H7 (cell line): ENCODE measurements around the gene CCNYL1. TPM values are rescaled to one million over a fixed set of nuclear protein-coding genes. Genes with fewer than 3 reads are reported as not detected.
"Not testable (repeated sequence)": the region's sequence is repeated elsewhere in the genome, so short reads cannot be mapped to it uniquely, and the experiment has no call there.

Experiments
- DNase-seq: peaks from one replicate; pipeline ENCODE4 v3.0.0; 2012
- H3K27me3 ChIP-seq: 2 replicates; pipeline ENCODE4 v1.6.0; 2011; ENCODE audit warnings: mild to moderate bottlenecking, low read length; ENCODE audit not compliant: control insufficient read depth, insufficient read depth
- H3K36me3 ChIP-seq: replicated peaks from 2 replicates; pipeline ENCODE4 v1.5.1; 2011; ENCODE audit warnings: low read length; ENCODE audit not compliant: control insufficient read depth, insufficient read depth
- H3K4me3 ChIP-seq: 2 replicates; pipeline ENCODE4 v1.5.1; 2011; ENCODE audit warnings: low read depth, mild to moderate bottlenecking, control low read depth, low read length, moderate library complexity; ENCODE audit not compliant: insufficient read depth
- total RNA-seq: library from RNA; depleted of rRNA; stranded (reverse); fragments of >200 nt; shearing (Covaris generic); gene quantifications from 2 replicates; pipeline ENCODE4 v1.2.3, GENCODE V29; 2014

Gene CCNYL1
- total RNA-seq, 1 experiment from 2014 or later: 10.9 TPM

DNA sequence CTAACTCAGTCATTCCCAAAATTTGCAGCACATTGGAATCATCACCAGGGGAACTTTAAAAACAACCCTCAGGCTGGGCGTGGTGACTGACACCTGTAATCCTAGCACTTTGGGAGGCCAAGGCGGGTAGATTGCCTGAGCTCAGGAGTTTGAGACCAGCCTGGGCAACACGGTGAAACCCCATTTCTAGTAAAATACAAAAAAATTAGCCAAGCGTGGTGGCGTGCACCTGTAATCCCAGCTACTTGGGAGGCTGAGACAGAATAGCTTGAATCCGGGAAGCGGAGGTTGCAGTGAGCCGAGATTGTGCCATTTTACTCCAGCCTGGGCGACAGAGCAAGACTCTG, 24.0 kb downstream of the CCNYL1 start:
- H3K27me3 ChIP-seq, H3K36me3 ChIP-seq, DNase-seq, H3K4me3 ChIP-seq: not testable (repeated sequence)

DNA sequence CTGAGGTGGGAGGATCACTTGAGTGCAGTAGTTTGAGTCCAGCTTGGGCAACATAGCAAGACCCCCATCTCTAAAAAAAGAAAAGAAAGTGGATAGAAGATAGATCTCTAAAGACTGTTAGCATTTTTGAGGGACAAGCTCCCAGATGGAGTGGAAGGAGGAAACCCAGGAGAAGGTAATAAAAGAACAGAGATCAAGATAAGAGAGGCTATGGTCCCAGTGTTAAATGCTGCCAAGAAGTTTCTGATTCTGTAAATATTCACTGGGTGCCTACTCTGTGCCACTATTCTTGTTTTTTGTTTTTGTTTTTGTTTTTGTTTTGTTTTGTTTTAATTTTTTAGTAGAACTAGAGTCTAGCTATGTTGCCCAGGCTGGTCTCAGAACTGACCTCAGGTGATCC, 32.1 kb downstream of the CCNYL1 start:
- DNase-seq: no peak
- H3K4me3 ChIP-seq: no peak overlapping the region
- no peaks in the 10 kb centered on the region for H3K27me3 ChIP-seq
- peaks cover 8% of the 10 kb centered on the region for H3K36me3 ChIP-seq

DNA sequence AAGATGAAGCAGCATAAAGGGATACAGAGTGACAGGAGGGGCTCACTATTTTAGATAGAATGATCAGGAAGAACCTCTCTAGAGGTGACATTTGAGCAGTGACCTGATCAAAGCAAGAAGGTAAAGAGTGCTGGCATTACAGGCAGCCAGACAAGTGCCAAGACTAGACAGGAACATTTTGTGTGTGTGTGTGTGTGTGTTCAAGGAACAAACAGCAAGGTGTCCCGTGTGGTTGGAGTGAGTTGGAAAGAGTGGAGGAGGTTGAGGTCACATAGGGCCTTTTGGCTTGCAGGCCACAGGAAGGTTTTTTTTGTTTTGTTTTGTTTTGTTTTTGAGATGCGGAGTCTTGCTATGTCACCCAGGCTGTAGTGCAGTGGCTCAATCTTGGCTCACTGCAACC, 32.6 kb downstream of the CCNYL1 start:
- H3K36me3 ChIP-seq: peaks cover 9% of the 10 kb centered on the region
- no peaks in the 10 kb centered on the region for H3K27me3 ChIP-seq
- H3K4me3 ChIP-seq: no peak overlapping the region
- no peak for DNase-seq

DNA sequence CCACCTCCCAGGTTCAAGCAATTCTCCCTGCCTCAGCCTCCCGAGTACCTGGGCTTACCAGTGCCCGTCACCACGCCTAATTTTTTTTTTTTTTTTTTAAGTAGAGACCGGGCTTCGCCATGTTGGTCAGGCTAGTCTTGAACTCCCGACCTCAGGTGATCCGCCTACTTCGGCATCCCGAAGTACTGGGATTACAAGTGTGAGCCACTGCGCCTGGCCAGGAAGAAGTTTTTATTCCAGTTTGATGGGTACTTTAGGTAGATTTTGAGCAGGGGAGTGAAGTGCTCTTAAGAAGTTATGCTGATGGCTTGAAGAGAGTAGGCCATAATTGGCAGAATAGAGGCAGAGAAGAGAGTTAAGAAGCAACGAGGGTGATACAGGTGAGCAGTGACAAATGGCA, 33.0 kb downstream of the CCNYL1 start:
- H3K27me3 ChIP-seq: no peaks in the 10 kb centered on the region
- H3K36me3 ChIP-seq: peaks cover 9% of the 10 kb centered on the region
- H3K4me3 ChIP-seq: no peak overlapping the region
- DNase-seq: no peak

DNA sequence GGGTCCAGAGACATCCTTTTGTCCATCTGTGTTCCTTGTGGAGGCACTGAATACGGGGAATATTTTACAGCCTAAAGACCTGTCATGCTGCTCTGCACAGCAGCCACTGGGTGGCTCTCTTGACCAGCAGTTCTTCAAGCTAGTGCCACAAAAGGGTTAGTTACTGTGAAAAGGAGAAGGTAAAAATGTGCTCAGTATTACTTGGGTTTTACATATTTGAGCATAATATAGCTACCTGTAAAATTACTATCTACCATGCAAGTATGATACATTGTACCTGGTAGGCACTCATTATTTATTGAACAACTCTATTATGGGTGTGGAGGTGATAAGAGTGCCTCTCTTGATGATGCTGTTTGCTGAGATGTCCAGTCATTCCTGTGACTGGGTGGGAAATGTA, 34.7 kb downstream of the CCNYL1 start:
- Histone ChIP-seq H3K27me3 (no peaks in the 10 kb centered on the region), H3K4me3 (no peak overlapping the region), H3K36me3 (peaks cover 11% of the 10 kb centered on the region)
- DNase-seq: peak; percentile 64

DNA sequence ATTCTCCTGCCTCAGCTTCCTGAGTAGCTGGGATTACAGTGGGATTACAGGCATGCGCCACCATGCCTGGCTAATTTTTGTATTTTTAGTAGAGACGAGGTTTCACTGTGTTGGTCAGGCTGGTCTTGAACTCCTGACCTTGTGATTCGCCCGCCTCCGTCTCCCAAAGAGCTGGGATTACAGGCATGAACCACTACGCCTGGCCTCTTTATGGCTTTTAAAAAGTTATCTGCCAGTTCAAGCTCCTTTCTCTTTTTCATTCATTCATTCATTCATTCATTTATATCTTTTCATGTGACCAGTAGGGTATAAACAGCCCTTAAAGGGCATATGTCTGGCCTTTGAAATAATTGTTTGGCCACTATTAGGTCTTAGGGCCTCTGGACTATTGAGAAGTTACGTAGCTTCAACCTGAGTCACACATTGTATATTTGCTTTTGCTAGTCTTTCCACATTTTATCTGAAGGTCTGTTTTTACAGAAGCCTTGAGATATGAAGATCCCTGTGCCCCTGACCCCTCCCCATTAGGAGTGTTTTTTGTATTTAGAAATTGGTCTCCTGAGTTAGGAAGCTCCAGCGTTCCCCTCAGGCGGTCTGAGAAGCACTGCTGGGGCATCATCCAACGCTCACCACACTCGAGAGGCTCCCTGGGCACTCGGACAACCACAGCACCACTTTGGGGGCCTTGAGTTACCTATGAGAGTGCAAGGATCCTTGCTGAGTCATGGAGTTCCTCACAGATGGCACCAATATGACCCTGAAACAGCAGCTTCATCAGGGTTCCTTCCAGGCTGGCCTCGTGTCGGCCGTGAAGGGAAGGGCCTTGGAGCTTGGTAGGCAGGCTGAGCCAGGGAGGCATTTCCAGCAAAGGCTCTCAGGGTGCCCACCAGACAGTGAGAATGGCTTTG, 36.5 kb downstream of the CCNYL1 start:
- DNase-seq: no peak
- no peaks in the 10 kb centered on the region for H3K27me3 ChIP-seq
- H3K4me3 ChIP-seq: no peak overlapping the region
- peaks cover 12% of the 10 kb centered on the region for H3K36me3 ChIP-seq

DNA sequence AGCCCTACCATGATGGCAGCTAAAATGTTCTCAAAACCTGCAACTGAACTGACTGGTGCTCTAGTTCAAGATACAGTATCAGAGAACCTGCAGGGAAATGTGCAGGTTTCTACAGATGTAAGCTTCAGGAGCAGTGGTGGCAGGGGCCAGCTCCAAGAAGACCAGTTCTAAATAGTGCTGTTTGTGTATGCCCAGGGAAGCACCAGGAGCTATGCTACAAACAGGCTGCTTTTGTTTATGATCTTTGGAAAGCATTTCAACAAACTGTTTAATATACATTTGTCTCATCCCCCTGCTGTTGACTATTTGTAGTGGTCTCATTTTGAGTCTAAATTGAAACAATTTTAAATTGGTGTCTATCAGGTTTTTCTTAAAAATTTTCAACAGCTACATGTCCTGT, 37.6 kb downstream of the CCNYL1 start:
- H3K27me3 ChIP-seq: no peaks in the 10 kb centered on the region
- H3K4me3 ChIP-seq: no peak overlapping the region
- peaks cover 7% of the 10 kb centered on the region for H3K36me3 ChIP-seq
- no peak for DNase-seq

DNA sequence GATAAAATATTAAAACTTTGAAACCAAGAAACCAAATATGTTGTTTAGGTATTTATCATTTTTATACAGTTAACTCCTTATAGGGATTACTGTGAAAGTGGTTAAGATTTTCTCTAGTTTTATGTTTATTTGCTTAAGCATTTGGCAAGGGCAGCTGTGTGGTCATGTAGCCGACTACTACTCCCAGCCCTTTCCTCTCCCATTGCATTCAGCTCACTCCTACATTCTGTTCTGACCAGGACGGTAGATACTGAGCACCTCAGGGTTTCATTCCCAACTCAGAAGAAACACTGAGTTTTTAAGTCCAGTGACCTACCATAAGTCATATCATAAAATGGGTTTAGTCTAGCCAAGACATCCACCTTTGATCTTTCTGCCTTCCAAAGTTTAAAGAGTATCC, 38.4 kb downstream of the CCNYL1 start:
- H3K36me3 ChIP-seq: peaks cover 12% of the 10 kb centered on the region
- no peak overlapping the region for H3K4me3 ChIP-seq
- DNase-seq: no peak
- no peaks in the 10 kb centered on the region for H3K27me3 ChIP-seq

DNA sequence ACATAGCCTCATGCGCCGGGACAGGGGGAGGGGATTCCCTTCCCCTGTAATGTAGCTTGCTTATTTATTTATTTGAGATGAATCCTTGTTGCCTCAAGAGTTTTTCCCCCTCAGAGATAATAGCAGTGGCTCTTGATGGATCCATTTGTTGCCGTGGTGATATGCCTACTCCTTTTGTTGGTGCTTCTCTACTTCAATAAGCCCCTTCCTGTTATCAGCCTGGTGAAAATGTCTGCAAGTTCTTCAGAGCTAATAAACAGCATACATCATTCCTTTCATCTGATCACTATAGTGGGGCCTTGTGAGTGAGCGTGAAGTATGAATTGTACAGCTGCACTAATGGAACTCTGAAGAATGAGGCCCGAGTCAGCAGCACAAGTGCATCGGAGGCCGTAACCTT, 38.9 kb downstream of the CCNYL1 start:
- peaks cover 16% of the 10 kb centered on the region for H3K36me3 ChIP-seq
- no peaks in the 10 kb centered on the region for H3K27me3 ChIP-seq
- no peak overlapping the region for H3K4me3 ChIP-seq
- DNase-seq: no peak

DNA sequence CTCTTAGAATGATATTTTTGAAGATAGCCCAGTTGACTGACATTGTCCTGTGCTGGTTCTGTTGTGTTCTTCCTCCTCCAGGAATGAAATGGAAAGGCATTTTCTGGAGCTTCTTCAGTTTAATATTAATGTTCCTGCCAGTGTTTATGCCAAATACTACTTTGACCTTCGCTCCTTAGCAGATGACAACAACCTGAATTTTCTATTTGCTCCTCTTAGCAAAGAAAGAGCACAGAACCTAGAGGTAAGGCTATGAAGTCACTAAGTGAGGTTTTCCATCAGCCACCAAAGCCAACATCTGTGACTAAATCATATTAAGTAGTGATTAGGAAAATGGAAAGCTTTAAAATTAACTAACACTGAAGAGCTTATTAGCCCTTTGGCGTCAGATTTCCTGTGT, 39.4 kb downstream of the CCNYL1 start:
- no peak for DNase-seq
- Histone ChIP-seq H3K27me3 (no peaks in the 10 kb centered on the region), H3K36me3 (peaks cover 19% of the 10 kb centered on the region), H3K4me3 (no peak overlapping the region)

DNA sequence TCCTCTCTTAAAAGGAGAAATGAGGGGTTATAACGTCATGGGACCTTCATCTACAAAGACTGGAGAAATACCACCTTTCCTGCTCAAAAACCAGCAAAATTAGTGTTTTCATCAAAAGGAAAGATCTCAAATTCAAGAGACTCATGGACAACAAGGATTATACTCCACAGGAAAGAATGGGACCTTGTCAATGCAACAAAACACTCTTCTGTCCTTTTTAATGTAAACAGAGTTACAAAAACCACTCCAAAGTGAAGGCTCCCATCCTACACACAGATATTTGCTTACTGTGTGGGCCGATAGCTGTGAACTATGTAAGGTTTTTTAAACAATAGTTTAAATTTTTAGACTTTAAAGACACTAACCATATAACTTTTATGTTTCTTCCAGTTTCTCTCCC, 42.2 kb downstream of the CCNYL1 start:
- DNase-seq, H3K27me3 ChIP-seq, H3K4me3 ChIP-seq: not testable (repeated sequence)
- peaks cover 17% of the 10 kb centered on the region for H3K36me3 ChIP-seq

DNA sequence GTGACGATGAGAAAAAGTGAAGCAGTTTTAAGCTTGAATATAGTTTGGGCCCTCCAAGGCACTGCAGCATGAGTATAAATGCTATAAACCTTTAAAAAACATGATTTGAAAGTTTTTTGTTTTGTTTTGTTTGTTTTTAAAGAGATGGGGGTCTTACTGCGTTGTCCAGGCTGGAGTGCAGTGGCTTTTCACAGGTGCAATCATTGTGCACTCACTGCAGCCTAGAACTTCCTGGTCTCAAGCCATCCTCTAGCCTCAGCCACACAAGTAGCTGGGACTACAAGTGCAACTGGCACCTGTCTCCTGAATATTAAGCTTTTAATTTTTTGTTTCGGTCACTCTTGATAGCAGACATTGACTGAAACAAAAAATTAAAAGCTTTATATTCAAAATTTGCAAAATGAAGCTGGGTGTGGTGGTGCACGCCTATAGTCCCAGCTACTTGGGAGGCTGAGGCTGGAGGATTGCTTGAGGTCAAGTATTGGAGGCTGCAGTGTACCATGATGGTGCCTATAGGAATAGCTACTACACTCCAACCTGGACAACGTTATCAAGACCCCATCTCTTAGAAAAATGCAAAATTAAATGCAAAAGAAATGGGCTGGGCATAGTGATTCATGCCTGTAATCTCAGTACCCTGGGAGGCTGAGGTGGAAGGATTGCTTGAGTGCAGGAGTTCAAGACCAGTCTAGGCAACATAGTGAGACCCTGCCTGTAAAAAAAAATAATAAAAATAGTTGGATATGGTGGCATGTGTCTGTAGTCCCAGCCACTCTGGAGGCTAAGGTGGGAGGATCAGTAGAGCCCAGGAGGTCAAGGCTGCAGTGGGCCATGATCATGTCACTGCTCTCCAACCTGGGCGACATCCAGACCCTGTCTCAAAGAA, 43.3 kb downstream of the CCNYL1 start:
- no peak overlapping the region for H3K4me3 ChIP-seq
- peaks cover 21% of the 10 kb centered on the region for H3K36me3 ChIP-seq
- no peak for DNase-seq
- no peaks in the 10 kb centered on the region for H3K27me3 ChIP-seq

DNA sequence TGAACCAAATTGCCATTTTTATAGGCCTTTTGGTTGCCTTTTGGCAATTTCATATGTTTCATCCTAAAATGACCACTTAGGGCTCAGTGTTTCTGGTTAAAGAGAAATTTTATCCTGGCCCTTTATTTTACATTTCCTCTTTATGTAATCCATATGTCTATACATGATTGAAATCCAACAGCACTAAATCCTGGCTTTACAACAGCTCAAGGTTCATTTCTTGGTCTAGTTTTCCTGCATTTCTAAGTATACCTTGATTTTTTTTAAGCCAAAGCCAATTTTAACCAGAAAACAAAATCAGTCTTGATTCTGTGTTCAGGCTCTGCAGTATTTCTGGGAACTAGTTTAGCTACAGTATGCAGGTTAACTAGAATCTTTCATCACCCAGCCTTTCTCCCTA, 46.6 kb downstream of the CCNYL1 start:
- Histone ChIP-seq H3K36me3 (peaks cover 36% of the 10 kb centered on the region), H3K4me3 (no peak overlapping the region), H3K27me3 (no peaks in the 10 kb centered on the region)
- DNase-seq: no peak

DNA sequence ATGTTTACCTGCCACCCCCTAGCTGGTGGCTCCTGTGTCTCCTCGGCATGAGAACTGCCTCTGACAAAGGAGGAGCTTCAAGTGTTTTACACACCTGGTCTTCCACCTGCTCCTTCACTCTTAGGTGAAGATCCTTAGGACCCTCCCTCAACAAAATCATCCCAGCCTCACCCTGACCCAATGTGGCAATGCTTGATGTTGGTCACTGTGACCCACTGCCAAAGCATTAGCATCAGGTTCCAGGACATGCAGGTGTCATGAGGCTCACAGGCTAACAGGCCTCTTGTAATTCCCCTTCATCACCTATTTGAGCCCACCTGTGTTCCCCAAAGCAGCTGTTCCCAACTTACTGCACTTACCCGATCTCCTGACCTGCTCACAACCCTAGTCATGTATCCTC, 48.5 kb downstream of the CCNYL1 start:
- H3K4me3 ChIP-seq: no peak overlapping the region
- no peak for DNase-seq
- H3K36me3 ChIP-seq: peaks cover 44% of the 10 kb centered on the region
- no peaks in the 10 kb centered on the region for H3K27me3 ChIP-seq

DNA sequence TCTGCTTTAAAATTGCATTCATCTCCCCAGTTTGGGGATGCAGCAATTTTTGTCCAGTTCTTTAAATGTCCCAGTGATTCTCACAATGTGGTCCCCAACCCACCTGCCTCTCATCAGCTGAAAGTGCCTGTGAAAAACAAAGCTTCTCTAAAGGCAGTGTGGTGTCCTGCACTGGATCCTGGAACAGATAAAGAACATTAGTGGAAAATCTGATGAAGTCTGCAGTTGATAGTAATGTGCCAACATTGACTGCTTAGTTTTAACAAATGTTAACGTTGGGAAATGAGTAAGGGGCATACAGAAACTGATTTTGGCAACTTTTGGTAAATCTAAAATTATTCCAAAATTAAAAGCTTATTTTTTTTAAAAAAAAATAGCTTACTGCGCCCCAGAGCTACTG, 49.0 kb downstream of the CCNYL1 start:
- Histone ChIP-seq H3K36me3 (peaks cover 42% of the 10 kb centered on the region), H3K27me3 (no peaks in the 10 kb centered on the region), H3K4me3 (no peak overlapping the region)
- no peak for DNase-seq
